ENCODE data around the gene PRCC.

DNA sequence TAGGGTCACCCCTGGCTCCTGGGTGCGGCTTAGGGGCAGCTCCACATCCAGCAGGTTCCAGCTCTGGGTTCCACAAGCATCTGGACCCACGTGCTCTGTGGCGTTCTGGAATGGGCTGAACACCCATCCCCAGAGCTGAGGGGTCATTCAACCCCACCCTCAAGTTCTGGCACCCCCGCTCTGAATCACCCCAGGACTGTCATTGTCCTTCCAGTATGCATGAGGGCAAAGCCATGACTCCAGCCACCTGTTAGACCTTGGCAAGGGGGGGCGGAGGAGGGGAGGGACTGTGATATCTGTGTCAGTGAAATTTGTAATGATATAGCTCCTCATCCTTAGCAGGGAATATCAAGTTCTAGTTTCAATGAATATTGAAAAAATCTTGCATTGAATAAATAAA, 79.3 kb downstream of the PRCC start:
- TF ChIP-seq, protein P1, sequence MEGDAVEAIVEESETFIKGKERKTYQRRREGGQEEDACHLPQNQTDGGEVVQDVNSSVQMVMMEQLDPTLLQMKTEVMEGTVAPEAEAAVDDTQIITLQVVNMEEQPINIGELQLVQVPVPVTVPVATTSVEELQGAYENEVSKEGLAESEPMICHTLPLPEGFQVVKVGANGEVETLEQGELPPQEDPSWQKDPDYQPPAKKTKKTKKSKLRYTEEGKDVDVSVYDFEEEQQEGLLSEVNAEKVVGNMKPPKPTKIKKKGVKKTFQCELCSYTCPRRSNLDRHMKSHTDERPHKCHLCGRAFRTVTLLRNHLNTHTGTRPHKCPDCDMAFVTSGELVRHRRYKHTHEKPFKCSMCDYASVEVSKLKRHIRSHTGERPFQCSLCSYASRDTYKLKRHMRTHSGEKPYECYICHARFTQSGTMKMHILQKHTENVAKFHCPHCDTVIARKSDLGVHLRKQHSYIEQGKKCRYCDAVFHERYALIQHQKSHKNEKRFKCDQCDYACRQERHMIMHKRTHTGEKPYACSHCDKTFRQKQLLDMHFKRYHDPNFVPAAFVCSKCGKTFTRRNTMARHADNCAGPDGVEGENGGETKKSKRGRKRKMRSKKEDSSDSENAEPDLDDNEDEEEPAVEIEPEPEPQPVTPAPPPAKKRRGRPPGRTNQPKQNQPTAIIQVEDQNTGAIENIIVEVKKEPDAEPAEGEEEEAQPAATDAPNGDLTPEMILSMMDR (conservative IDR thresholded peaks at IDR 0.05; ENCODE audit: low read length): no peak
- TF ChIP-seq EZH2phosphoT487 (IDR thresholded peaks at IDR 0.05; ENCODE audit: borderline replicate concordance): no peak
